GM12878 (cell line): ENCODE measurements around the gene PRDM2. TPM values are rescaled to one million over a fixed set of nuclear protein-coding genes. Genes with fewer than 3 reads are reported as not detected.

Experiments
- ATAC-seq: fragments of 200-7000 bp; cut with Tn5 transposase; 3 replicates; pipeline ENCODE4 v1.9.1; 2020; ENCODE audit warnings: mild to moderate bottlenecking, moderate library complexity
- BruUV-seq: library from RNA; stranded (reverse); fragments of 400-500 nt; replicated peaks from 2 replicates; lab custom pipeline; 2021; lab: Mats Ljungman, UMichigan
- CTCF ChIA-PET: fragments of 300-600 bp; sonication (Branson Sonifier 250); formaldehyde crosslinking; extraction: SDS; loops from one replicate; lab custom pipeline; 2021; ENCODE audit warnings: inconsistent platforms; lab: Yijun Ruan, JAX
- POLR2A ChIA-PET: fragments of 350-600 bp; formaldehyde crosslinking; extraction: SDS; loops from one replicate; lab custom pipeline; 2021; ENCODE audit warnings: inconsistent platforms; lab: Charles Lee
- RAD21 ChIA-PET: fragments of 300-600 bp; sonication (Branson Sonifier 250); formaldehyde crosslinking; loops from one replicate; lab custom pipeline; 2023; ENCODE audit warnings: antibody characterized with exemption; ENCODE audit not compliant: unreplicated experiment; lab: Charles Lee
- SMC1A ChIA-PET: fragments of 300-600 bp; sonication (Branson Sonifier 250); formaldehyde crosslinking; loops from one replicate; lab custom pipeline; 2023; ENCODE audit not compliant: unreplicated experiment, uncharacterized antibody; lab: Charles Lee
- DNase-seq: peaks from one replicate; pipeline ENCODE4 v3.0.0-alpha.2; 2011; ENCODE audit warnings: low read depth, low spot score
- FAIRE-seq: peaks from 3 replicates; lab custom pipeline; 2011; peaks lifted over from hg19 to GRCh38; lab: Jason Lieb, UNC
- H2AFZ ChIP-seq: 2 replicates; pipeline ENCODE4 v1.6.0; 2011; ENCODE audit warnings: low read depth, low read length, control low read depth; ENCODE audit not compliant: control insufficient read depth
- H3K27ac ChIP-seq: 2 replicates; pipeline ENCODE4 v1.5.1; 2011; ENCODE audit warnings: control low read depth; ENCODE audit not compliant: control insufficient read depth, insufficient read depth
- H3K27me3 ChIP-seq, 2 experiments: replicated peaks in 1 of 2; 2 replicates each; pipeline versions ENCODE4 v1.6.0 to v1.6.1; 2011; ENCODE audit warnings: low read length in 1 of 2; ENCODE audit not compliant: control insufficient read depth in 2 of 2, insufficient read depth in 2 of 2
- H3K36me3 ChIP-seq, 2 experiments: 2 replicates each; pipeline ENCODE4 v1.5.1; 2011; ENCODE audit warnings: low read length in 1 of 2; ENCODE audit not compliant: control insufficient read depth in 2 of 2, insufficient read depth in 2 of 2
- H3K4me1 ChIP-seq: 2 replicates; pipeline ENCODE4 v1.6.1; 2011; ENCODE audit warnings: mild to moderate bottlenecking, low read length, moderate library complexity, mixed read lengths; ENCODE audit not compliant: control insufficient read depth, insufficient read depth
- H3K4me2 ChIP-seq: 2 replicates; pipeline ENCODE4 v1.6.0; 2011; ENCODE audit warnings: control low read depth; ENCODE audit not compliant: control insufficient read depth, insufficient read depth
- H3K4me3 ChIP-seq: fragments of 200-600 bp; sonication (generic); 2 replicates; pipeline ENCODE4 v1.5.1; 2016
- H3K79me2 ChIP-seq: 2 replicates; pipeline ENCODE4 v1.6.0; 2011; ENCODE audit warnings: low read length; ENCODE audit not compliant: control insufficient read depth, insufficient read depth
- H3K9ac ChIP-seq: 2 replicates; pipeline ENCODE4 v1.8.0; 2011; ENCODE audit warnings: low read length, control low read depth, mixed read lengths; ENCODE audit not compliant: control insufficient read depth, insufficient read depth
- H3K9me3 ChIP-seq: replicated peaks from 3 replicates; pipeline ENCODE4 v1.5.1; 2011; ENCODE audit warnings: mild to moderate bottlenecking, low read length; ENCODE audit not compliant: control insufficient read depth, insufficient read depth
- H4K20me1 ChIP-seq: 2 replicates; pipeline ENCODE4 v1.6.0; 2011; ENCODE audit not compliant: control insufficient read depth, insufficient read depth
- BCL11A ChIP-seq: IDR thresholded peaks from 2 replicates; pipeline ENCODE4 v1.6.1; 2011; ENCODE audit warnings: low read depth, low read length
- CBX3 ChIP-seq: fragments of 200-600 bp; sonication (generic); IDR thresholded peaks from 2 replicates; pipeline ENCODE4 v1.6.1; 2016; ENCODE audit warnings: low read depth, borderline replicate concordance
- ETV6 ChIP-seq, 2 experiments: fragments of 450-650 bp in 1 of 2; IDR thresholded peaks in 1 of 2; conservative IDR thresholded peaks in 1 of 2; 2 replicates each; pipeline ENCODE4 v1.6.1; 2014; ENCODE audit warnings: antibody characterized with exemption in 1 of 2, borderline replicate concordance in 1 of 2, low read depth in 1 of 2, mild to moderate bottlenecking in 1 of 2, moderate library complexity in 1 of 2
- HDAC6 ChIP-seq: fragments of 200-600 bp; sonication (generic); IDR thresholded peaks from one replicate; pipeline ENCODE4 v1.8.0; 2017; ENCODE audit warnings: antibody characterized with exemption; ENCODE audit not compliant: unreplicated experiment
- IKZF1 ChIP-seq: fragments of 450-650 bp; conservative IDR thresholded peaks from 2 replicates; pipeline ENCODE4 v1.6.1; 2017; ENCODE audit warnings: antibody characterized with exemption, mild to moderate bottlenecking
- IRF4 ChIP-seq: IDR thresholded peaks from 2 replicates; pipeline ENCODE4 v1.6.1; 2011; ENCODE audit warnings: low read depth, low read length
- KDM1A ChIP-seq: fragments of 200-600 bp; sonication (generic); IDR thresholded peaks from 2 replicates; pipeline ENCODE4 v1.6.1; 2016; ENCODE audit warnings: borderline replicate concordance
- MAX ChIP-seq: IDR thresholded peaks from 2 replicates; pipeline ENCODE4 v1.6.1; 2012; ENCODE audit warnings: low read depth, low read length, improper control_type of control experiment
- NBN ChIP-seq: fragments of 450-650 bp; IDR thresholded peaks from 2 replicates; pipeline ENCODE4 v1.6.1; 2016
- NR2C1 ChIP-seq: fragments of 450-650 bp; IDR thresholded peaks from 2 replicates; pipeline ENCODE4 v1.6.1; 2017; ENCODE audit warnings: antibody characterized with exemption, mild to moderate bottlenecking, moderate library complexity
- NR2F1 ChIP-seq: fragments of 450-650 bp; conservative IDR thresholded peaks from 2 replicates; pipeline ENCODE4 v1.6.1; 2017; ENCODE audit warnings: mild to moderate bottlenecking
- PAX8 ChIP-seq: fragments of 450-650 bp; IDR thresholded peaks from 2 replicates; pipeline ENCODE4 v1.6.1; 2017; ENCODE audit warnings: mild to moderate bottlenecking, moderate library complexity
- SPI1 ChIP-seq: IDR thresholded peaks from 2 replicates; pipeline ENCODE4 v1.6.1; 2011; ENCODE audit warnings: low read depth, mild to moderate bottlenecking, low read length, moderate library complexity, borderline replicate concordance; ENCODE audit not compliant: insufficient read depth
- ZNF24 ChIP-seq: fragments of 450-650 bp; IDR thresholded peaks from 2 replicates; pipeline ENCODE4 v1.6.1; 2017; ENCODE audit warnings: antibody characterized with exemption, mild to moderate bottlenecking
- WGBS: methylation state at CpG from one replicate; pipeline ENCODE4 v1.1.6; 2016; ENCODE audit warnings: low lambda C conversion rate; ENCODE audit not compliant: insufficient replicate concordance, insufficient coverage; ENCODE audit errors: missing lambda C conversion rate; 5-methylcytosine and 5-hydroxymethylcytosine counted together
- in situ Hi-C: fragments of 300-500 bp; cut with MboI; formaldehyde crosslinking; loops from 9 replicates; pipeline ENCODE4 v1.14.3; 2018; ENCODE audit warnings: mixed read lengths
- intact Hi-C: fragments of 100-400 bp; cut with micrococcal nuclease; formaldehyde crosslinking; loops from one replicate; pipeline ENCODE4 v1.14.2; 2022; ENCODE audit not compliant: unreplicated experiment
- polyA plus RNA-seq, 11 experiments: library from polyadenylated mRNA; depleted of rRNA in 4 of 11; unstranded in 6 of 11; stranded (reverse) in 5 of 11; fragments of >200 nt; fragmentation: Nextera tagmentation in 4 of 11; fragmentation: Illumina TruSeq in 1 of 11; extraction: Ambion mirVana in 4 of 11; extraction: Trizol in 1 of 11; gene quantifications; 1 replicate in 1 of 11; 2 replicates in 10 of 11; pipeline versions ENCODE4 v1.2.1 to v1.2.3, GENCODE V29; 2011 to 2016; ENCODE audit warnings: inconsistent platforms in 2 of 11, missing spikeins in 2 of 11, low read depth in 1 of 11
- total RNA-seq, 4 experiments: library from RNA; depleted of rRNA in 3 of 4; stranded (reverse); fragments of >200 nt in 3 of 4; fragmentation: Illumina TruSeq in 1 of 4; extraction: Trizol in 1 of 4; gene quantifications; 2 replicates each; pipeline versions ENCODE4 v1.2.1 to v1.2.3, GENCODE V29; 2013 to 2021
- TF ChIP-seq, protein P1 (sequence below): fragments of 150-350 bp; IDR thresholded peaks from 2 replicates; pipeline ENCODE4 v1.6.1; 2014; ENCODE audit warnings: mild to moderate bottlenecking, low read depth, low read length
- TF ChIP-seq, protein P2 (sequence below): IDR thresholded peaks from 2 replicates; pipeline ENCODE4 v1.6.1; 2012; ENCODE audit warnings: low read length, inconsistent platforms

The PRDM2 gene
- total and polyA plus RNA-seq, 10 of the 15 experiments (the other 5 are each of a cell fraction or from before 2014, with no cell fraction given) = 8.4 to 45.1 (median 23.5) TPM

DNA sequence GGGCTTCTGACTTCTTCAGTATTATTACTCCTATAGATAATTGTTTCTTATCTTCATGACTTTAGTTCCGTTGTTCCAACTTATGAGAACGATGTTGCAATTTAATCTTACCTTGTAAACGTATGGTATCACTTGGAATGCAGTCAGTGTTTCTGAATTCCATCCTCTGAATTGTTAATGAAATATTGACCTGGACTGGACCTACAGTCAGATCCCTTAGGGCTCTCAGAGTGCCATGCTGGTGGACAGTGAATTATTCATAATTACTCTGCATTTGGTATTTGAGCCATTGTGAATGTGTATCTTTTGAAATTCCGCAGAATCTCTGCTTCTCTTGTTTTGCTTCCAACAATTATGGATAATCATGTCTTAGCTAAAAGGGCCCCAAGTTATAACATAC is 72.3 kb downstream of the PRDM2 start:
- ChIA-PET CTCF (interaction anchor here (0.6 to 2.1 kb wide), 5 partner anchors 11 to 105 kb away, joined by 3 to 5 read pairs (median 4); no protein-coding TSS in a partner anchor), SMC1A (interaction anchor here (1.0 to 2.3 kb wide), 4 partner anchors 12 to 47 kb away, joined by 3 to 5 read pairs (median 3); no protein-coding TSS in a partner anchor), RAD21 (no interaction called here), POLR2A (no interaction called here)
- TF ChIP-seq HDAC6 (no peak), NBN (no peak), MAX (no peak), BCL11A (no peak), IKZF1 (no peak), NR2C1 (no peak), CBX3 (no peak), PAX8 (no peak), ZNF24 (no peak), SPI1 (no peak), KDM1A (no peak), NR2F1 (no peak), IRF4 (no peak), ETV6 (conservative IDR thresholded peaks at IDR 0.05 in 1 of 2, IDR thresholded peaks at IDR 0.05 in 1 of 2; ENCODE audit: borderline replicate concordance in 1 of 2, low read depth in 1 of 2) (no peak)
- TF ChIP-seq, protein P1, sequence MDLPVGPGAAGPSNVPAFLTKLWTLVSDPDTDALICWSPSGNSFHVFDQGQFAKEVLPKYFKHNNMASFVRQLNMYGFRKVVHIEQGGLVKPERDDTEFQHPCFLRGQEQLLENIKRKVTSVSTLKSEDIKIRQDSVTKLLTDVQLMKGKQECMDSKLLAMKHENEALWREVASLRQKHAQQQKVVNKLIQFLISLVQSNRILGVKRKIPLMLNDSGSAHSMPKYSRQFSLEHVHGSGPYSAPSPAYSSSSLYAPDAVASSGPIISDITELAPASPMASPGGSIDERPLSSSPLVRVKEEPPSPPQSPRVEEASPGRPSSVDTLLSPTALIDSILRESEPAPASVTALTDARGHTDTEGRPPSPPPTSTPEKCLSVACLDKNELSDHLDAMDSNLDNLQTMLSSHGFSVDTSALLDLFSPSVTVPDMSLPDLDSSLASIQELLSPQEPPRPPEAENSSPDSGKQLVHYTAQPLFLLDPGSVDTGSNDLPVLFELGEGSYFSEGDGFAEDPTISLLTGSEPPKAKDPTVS = no peak
- TF ChIP-seq, protein P2, sequence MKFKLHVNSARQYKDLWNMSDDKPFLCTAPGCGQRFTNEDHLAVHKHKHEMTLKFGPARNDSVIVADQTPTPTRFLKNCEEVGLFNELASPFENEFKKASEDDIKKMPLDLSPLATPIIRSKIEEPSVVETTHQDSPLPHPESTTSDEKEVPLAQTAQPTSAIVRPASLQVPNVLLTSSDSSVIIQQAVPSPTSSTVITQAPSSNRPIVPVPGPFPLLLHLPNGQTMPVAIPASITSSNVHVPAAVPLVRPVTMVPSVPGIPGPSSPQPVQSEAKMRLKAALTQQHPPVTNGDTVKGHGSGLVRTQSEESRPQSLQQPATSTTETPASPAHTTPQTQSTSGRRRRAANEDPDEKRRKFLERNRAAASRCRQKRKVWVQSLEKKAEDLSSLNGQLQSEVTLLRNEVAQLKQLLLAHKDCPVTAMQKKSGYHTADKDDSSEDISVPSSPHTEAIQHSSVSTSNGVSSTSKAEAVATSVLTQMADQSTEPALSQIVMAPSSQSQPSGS = no peak
- BruUV-seq = no TSS peak
- intact Hi-C loops = no loop called here
- Histone ChIP-seq H3K4me3 (no peak overlapping the region), H2AFZ (no peak overlapping the region), H3K79me2 (peaks cover 46% of the 10 kb centered on the region), H3K4me2 (no peak overlapping the region), H3K27me3 (no peaks in the 10 kb centered on the region), H3K9me3 (no peaks in the 10 kb centered on the region), H3K4me1 (no peaks in the 10 kb centered on the region), H3K9ac (no peak overlapping the region), H4K20me1 (peaks cover 4% of the 10 kb centered on the region; the same call in 1 of the 2 replicates), H3K27ac (no peak overlapping the region), H3K36me3 (peaks cover 12 to 38% of the 10 kb centered on the region in 2 experiments)
- FAIRE-seq (no peak), DNase-seq (no peak), ATAC-seq (no peak)
- in situ Hi-C loops = no loop called here
- 92% methylated on average over 4 of the region's 4 CpGs for WGBS
